GM21423 (cell line): ENCODE measurements around the gene GPATCH11.

Experiments
- ATAC-seq: cut with Tn5 transposase; IDR thresholded peaks from one replicate; pipeline ENCODE4 v1.9.1; 2021; ENCODE audit warnings: mild to moderate bottlenecking, moderate library complexity; ENCODE audit not compliant: unreplicated experiment

GPATCH11 gene

GRCh38 chr2:37083873-37084794 lies at the start of gene GPATCH11, which contains the start of gene HEATR5B:
GPATCH11 (plus strand) TSS chr2:37084518; CDS start chr2:37088382, 3,864 bp downstream.
HEATR5B (minus strand) TSS chr2:37084372; CDS start chr2:37083414, 958 bp downstream.
- ATAC-seq = peak; percentile 83

- ATAC-seq = no peak
Measured at GRCh38 chr2:37037771-37038170, 46.5 kb upstream of the GPATCH11 start.

- ATAC-seq = no peak
Measured at GRCh38 chr2:37039580-37039979, 44.7 kb upstream of the GPATCH11 start.

- ATAC-seq = no peak
Measured at GRCh38 chr2:37052600-37053332, 31.6 kb upstream of the GPATCH11 start.

GRCh38 chr2:37059841-37060240 lies 24.5 kb upstream of the GPATCH11 start:
- ATAC-seq = no peak

- no peak for ATAC-seq
Measured at GRCh38 chr2:37060446-37060845, 23.9 kb upstream of the GPATCH11 start.

- ATAC-seq = no peak
Measured at GRCh38 chr2:37061013-37061711, 23.2 kb upstream of the GPATCH11 start.

- no peak for ATAC-seq
Measured at GRCh38 chr2:37061776-37062175, 22.5 kb upstream of the GPATCH11 start.

GRCh38 chr2:37068686-37069085 lies 15.6 kb upstream of the GPATCH11 start:
- ATAC-seq = no peak

GRCh38 chr2:37070931-37071330 lies 13.4 kb upstream of the GPATCH11 start:
- ATAC-seq = no peak

- no peak for ATAC-seq
Measured at GRCh38 chr2:37080266-37080665, 4.1 kb upstream of the GPATCH11 start.

- ATAC-seq = no peak
Measured at GRCh38 chr2:37080689-37081088, 3.6 kb upstream of the GPATCH11 start.

- ATAC-seq = no peak
Measured at GRCh38 chr2:37084797-37085196, 479 bp downstream of the GPATCH11 start.

- no peak for ATAC-seq
Measured at GRCh38 chr2:37085731-37086147, 1.4 kb downstream of the GPATCH11 start.

- ATAC-seq = peak; percentile 84
Measured at GRCh38 chr2:37090019-37090477, 5.7 kb downstream of the GPATCH11 start.

- ATAC-seq = peak; percentile 54
Measured at GRCh38 chr2:37091873-37092272, 7.6 kb downstream of the GPATCH11 start.

GRCh38 chr2:37096568-37096967 lies 12.2 kb downstream of the GPATCH11 start:
- ATAC-seq = no peak

- no peak for ATAC-seq
Measured at GRCh38 chr2:37098416-37099118, 14.2 kb downstream of the GPATCH11 start.

GRCh38 chr2:37100054-37100453 lies 15.7 kb downstream of the GPATCH11 start:
- ATAC-seq = no peak

GRCh38 chr2:37102588-37102987 lies 18.3 kb downstream of the GPATCH11 start:
- no peak for ATAC-seq
